ENCODE results near the gene FKBP6.

DNA sequence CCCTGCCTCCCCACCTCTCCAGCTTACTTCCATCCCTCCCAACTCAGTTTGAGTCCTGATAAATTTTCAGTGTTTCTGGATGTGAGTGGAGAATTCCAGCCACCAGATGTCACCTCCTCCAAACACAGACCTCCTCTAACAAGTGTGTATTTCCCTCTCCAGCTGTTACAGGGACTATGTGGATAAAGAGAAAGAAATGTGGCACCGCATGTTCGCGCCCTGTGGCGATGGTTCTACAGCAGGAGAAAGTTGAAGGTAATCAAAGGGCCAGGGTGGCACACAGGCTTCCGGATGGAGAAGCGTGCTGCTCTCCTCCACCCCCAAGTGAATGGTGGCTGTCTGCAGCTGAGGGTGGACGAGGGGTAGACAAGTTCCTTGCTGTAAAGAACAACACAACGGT, 14.7 kb downstream of the FKBP6 start:
- TF ChIP-seq SALL2 (CRISPR knock-in tag; IDR thresholded peaks at IDR 0.05) (peak; percentile 28; the same call in 1 of the 2 replicates), MAFF (IDR thresholded peaks at IDR 0.05; ENCODE audit: low read depth, low read length) (no peak), ZFP90 (CRISPR knock-in tag; IDR thresholded peaks at IDR 0.05; ENCODE audit: borderline replicate concordance) (0 out of 2 replicates have a peak, but pooled peaks have one; percentile 48), RFX5 (IDR thresholded peaks at IDR 0.05; ENCODE audit: low read depth, low read length) (no peak), POLR2AphosphoS5 (IDR thresholded peaks at IDR 0.05; ENCODE audit: low read depth, low read length) (no peak), NBN (conservative IDR thresholded peaks at IDR 0.05) (no peak), TRIM24 (CRISPR knock-in tag; IDR thresholded peaks at IDR 0.05) (no peak), BRCA1 (CRISPR knock-in tag; IDR thresholded peaks at IDR 0.05) (peak; percentile 47; the same call in 1 of the 2 replicates), TARDBP (CRISPR knock-in tag; IDR thresholded peaks at IDR 0.05) (no peak; the same call in 1 of the 2 replicates), MEIS1 (CRISPR knock-in tag; IDR thresholded peaks at IDR 0.05; ENCODE audit: borderline replicate concordance) (no peak)
- TF ChIP-seq, protein P1, sequence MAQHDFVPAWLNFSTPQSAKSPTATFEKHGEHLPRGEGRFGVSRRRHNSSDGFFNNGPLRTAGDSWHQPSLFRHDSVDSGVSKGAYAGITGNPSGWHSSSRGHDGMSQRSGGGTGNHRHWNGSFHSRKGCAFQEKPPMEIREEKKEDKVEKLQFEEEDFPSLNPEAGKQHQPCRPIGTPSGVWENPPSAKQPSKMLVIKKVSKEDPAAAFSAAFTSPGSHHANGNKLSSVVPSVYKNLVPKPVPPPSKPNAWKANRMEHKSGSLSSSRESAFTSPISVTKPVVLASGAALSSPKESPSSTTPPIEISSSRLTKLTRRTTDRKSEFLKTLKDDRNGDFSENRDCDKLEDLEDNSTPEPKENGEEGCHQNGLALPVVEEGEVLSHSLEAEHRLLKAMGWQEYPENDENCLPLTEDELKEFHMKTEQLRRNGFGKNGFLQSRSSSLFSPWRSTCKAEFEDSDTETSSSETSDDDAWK (CRISPR knock-in tag; IDR thresholded peaks at IDR 0.05): no peak
- TF ChIP-seq, protein P2, sequence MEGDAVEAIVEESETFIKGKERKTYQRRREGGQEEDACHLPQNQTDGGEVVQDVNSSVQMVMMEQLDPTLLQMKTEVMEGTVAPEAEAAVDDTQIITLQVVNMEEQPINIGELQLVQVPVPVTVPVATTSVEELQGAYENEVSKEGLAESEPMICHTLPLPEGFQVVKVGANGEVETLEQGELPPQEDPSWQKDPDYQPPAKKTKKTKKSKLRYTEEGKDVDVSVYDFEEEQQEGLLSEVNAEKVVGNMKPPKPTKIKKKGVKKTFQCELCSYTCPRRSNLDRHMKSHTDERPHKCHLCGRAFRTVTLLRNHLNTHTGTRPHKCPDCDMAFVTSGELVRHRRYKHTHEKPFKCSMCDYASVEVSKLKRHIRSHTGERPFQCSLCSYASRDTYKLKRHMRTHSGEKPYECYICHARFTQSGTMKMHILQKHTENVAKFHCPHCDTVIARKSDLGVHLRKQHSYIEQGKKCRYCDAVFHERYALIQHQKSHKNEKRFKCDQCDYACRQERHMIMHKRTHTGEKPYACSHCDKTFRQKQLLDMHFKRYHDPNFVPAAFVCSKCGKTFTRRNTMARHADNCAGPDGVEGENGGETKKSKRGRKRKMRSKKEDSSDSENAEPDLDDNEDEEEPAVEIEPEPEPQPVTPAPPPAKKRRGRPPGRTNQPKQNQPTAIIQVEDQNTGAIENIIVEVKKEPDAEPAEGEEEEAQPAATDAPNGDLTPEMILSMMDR (CRISPR knock-in tag; IDR thresholded peaks at IDR 0.05): peak; percentile 90

All from HepG2 (cell line).